CD4-positive, alpha-beta T cell treated with Interleukin-17A for 4 hours (primary cell): ENCODE results near the gene PARP4.
"Not testable (repeated sequence)": the region's sequence is repeated elsewhere in the genome, so short reads cannot be mapped to it uniquely, and the experiment has no call there.

Experiments
- DNase-seq: peaks from one replicate; pipeline ENCODE4 v3.0.0-alpha.2; 2020; ENCODE audit warnings: mixed read lengths

The PARP4 gene

GRCh38 chr13:24444851-24445250 lies 67.7 kb downstream of the PARP4 start:
- not testable (repeated sequence) for DNase-seq

- no peak for DNase-seq
Measured at GRCh38 chr13:24443366-24443765, 69.2 kb downstream of the PARP4 start.

- DNase-seq, result not testable (repeated sequence)
Measured at GRCh38 chr13:24426045-24426444, 86.5 kb downstream of the PARP4 start.

GRCh38 chr13:24419668-24420067 lies 92.9 kb downstream of the PARP4 start:
- DNase-seq, result not testable (repeated sequence)

- DNase-seq, result no peak
Measured at GRCh38 chr13:24407844-24408243, 104.7 kb downstream of the PARP4 start.

- DNase-seq, result no peak
Measured at GRCh38 chr13:24406524-24406923, 106.1 kb downstream of the PARP4 start.

GRCh38 chr13:24396821-24397220 lies 115.8 kb downstream of the PARP4 start:
- DNase-seq, result no peak

- DNase-seq, result no peak
Measured at GRCh38 chr13:24392972-24393371, 119.6 kb downstream of the PARP4 start.

GRCh38 chr13:24391771-24392683 lies 120.6 kb downstream of the PARP4 start:
- not testable (repeated sequence) for DNase-seq

GRCh38 chr13:24390795-24391194 lies 121.8 kb downstream of the PARP4 start:
- DNase-seq, result not testable (repeated sequence)

- no peak for DNase-seq
Measured at GRCh38 chr13:24389506-24389905, 123.1 kb downstream of the PARP4 start.

GRCh38 chr13:24388743-24389142 lies 123.8 kb downstream of the PARP4 start:
- DNase-seq, result not testable (repeated sequence)

- DNase-seq, result no peak
Measured at GRCh38 chr13:24386816-24387708, 125.5 kb downstream of the PARP4 start.

GRCh38 chr13:24385902-24386301 lies 126.7 kb downstream of the PARP4 start:
- no peak for DNase-seq

GRCh38 chr13:24384946-24385345 lies 127.6 kb downstream of the PARP4 start:
- DNase-seq, result not testable (repeated sequence)

GRCh38 chr13:24384091-24384490 lies 128.5 kb downstream of the PARP4 start:
- DNase-seq, result not testable (repeated sequence)

- DNase-seq, result no peak
Measured at GRCh38 chr13:24381541-24382265, 130.9 kb downstream of the PARP4 start.

- DNase-seq, result not testable (repeated sequence)
Measured at GRCh38 chr13:24380881-24381280, 131.7 kb downstream of the PARP4 start.

- not testable (repeated sequence) for DNase-seq
Measured at GRCh38 chr13:24380227-24380626, 132.4 kb downstream of the PARP4 start.

GRCh38 chr13:24371273-24371672 lies 141.3 kb downstream of the PARP4 start:
- not testable (repeated sequence) for DNase-seq
